Placental epithelial cell (primary cell): ENCODE results near the gene TMBIM1. TPM values are rescaled to one million over a fixed set of nuclear protein-coding genes. Genes with fewer than 3 reads are reported as not detected.

Experiments used
- small RNA-seq: library from RNA; depleted of rRNA; stranded (forward); fragments of <200 nt; gene quantifications from one replicate; pipeline ENCODE3, GENCODE V24; 2012
- total RNA-seq: library from RNA; depleted of rRNA; stranded (reverse); fragments of >200 nt; gene quantifications from 2 replicates; pipeline ENCODE4 v1.2.3, GENCODE V29; 2012

TMBIM1 gene, protein sequence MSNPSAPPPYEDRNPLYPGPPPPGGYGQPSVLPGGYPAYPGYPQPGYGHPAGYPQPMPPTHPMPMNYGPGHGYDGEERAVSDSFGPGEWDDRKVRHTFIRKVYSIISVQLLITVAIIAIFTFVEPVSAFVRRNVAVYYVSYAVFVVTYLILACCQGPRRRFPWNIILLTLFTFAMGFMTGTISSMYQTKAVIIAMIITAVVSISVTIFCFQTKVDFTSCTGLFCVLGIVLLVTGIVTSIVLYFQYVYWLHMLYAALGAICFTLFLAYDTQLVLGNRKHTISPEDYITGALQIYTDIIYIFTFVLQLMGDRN
- total RNA-seq: 143 and 283 TPM in 2 replicates

DNA sequence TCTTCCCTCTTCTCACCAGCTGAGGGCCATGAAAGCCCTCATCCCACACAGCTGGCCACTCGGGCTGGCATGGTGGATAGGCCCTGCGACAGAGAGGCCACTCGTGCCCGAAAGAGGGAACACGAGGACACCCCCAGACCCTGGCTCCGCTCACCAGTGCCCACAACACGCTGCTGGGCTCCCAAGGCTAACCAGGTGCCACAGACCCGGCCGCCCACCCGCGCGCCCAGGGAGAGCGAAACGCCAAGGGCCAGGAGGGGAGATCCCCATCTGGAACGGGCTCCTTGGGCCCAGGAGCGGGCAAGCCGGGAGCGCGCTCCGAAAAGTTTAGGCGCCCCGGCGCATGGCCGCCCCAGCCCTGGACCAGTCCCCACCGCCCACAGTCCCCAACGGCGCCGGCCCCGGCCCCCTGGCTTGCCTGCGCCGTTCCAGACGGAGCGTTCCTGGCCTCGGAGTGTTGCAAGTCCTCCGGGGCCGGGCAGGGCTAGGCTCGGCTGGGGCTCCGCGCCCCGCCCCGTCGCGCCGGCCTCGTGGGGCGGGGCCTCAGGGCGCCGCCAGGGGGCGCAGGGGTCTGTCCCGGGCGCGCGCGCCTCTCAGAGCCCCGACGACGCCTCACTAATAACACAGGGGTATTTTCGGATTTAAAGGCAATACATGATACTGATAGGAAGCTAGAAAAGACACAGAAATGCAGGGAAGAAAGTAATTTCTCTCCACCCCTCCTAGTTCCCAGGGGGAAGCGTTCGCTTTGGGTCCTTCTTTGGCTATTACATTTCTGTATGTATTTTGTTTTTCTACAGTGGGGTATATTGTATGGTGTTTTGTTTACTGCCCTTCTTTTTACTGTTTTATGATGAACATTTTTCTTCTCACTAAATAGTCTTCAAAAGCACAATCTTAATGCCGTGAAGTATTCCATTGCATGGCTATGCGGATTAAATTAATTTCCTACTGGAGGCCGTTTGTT, at the start of gene TMBIM1:
TMBIM1 (minus strand) TSS at position 456 of the 967 bp plus-strand sequence. CDS start 10,362 bp downstream, outside the sequence.

GRCh38 chr2:218269900-218270720, 22.2 kb downstream of the TMBIM1 start, which contains the start of the genes AAMP and PNKD:
AAMP (minus strand) TSS chr2:218270137; CDS start chr2:218270086, 51 bp downstream.
PNKD (plus strand) TSS chr2:218270519; CDS start chr2:218270536, 17 bp downstream.

DNA sequence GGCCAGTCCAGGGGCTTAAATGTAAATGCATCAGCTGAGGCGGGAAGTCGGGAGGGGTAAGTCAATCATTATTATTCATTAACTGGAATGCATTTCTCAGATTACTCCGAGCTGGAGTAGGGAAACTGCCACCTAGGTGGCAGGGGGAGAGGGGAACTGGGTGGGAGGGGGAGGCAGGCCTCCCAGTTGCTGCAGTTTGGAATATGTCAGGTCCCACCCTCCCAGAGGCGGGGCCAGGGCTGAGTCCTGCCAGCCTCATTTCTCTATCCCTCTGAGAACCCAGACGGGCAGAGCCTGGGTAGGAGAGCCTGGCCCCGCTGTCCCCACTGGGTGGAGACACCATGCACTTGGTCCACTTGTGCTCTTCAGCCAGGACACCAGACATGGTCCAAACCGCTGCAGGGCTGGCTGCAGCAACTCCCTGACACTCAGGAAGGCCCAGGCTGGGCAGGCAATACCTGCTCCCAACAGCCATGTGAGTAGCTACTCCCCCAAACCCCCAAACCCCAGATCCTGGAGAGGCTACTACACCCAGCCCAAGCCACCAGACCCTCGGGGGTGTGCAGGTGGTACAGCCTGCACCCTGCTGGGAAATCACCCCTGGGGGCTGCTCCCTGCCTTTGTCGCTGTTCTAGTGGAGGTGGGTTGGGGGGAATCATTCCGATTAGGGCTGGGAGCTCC, 31.4 kb downstream of the TMBIM1 start, which contains the start of gene GPBAR1:
GPBAR1 (plus strand) TSS at position 274 of the 681 bp plus-strand sequence. CDS start 1,710 bp downstream, outside the sequence.

Small RNA genes lying within 50 kb of the gene (small RNA-seq; reads per million reads assigned to genes)
- 0.20 reads per million for gene MIR6810

Other genes with a start within 250 kb of the TMBIM1 start
- gene RUFY4, start 223.2 kb downstream of the TMBIM1 start, total RNA-seq: not detected in 2 replicates
- not detected in 2 replicates for gene CXCR2, start 166.5 kb downstream of the TMBIM1 start, total RNA-seq
- gene CXCR1, start 125.5 kb downstream of the TMBIM1 start, total RNA-seq: not detected in 2 replicates
- gene ARPC2, start 75.3 kb downstream of the TMBIM1 start, total RNA-seq: 268 and 530 TPM in 2 replicates
- gene GPBAR1, start 31.5 kb downstream of the TMBIM1 start, total RNA-seq: 0.39 and 1.2 TPM in 2 replicates
- 113 and 117 TPM in 2 replicates for gene AAMP, start 22.4 kb downstream of the TMBIM1 start, total RNA-seq
- gene PNKD, start 22.0 kb downstream of the TMBIM1 start, total RNA-seq: 27.9 and 37.8 TPM in 2 replicates
- gene CATIP, start 64.4 kb upstream of the TMBIM1 start, total RNA-seq: not detected in 2 replicates
- gene SLC11A1, start 89.8 kb upstream of the TMBIM1 start, total RNA-seq: 0.22 and 0.39 TPM in 2 replicates
- 77.3 and 130 TPM in 2 replicates for gene CTDSP1, start 107.4 kb upstream of the TMBIM1 start, total RNA-seq
- not detected in 2 replicates for gene VIL1, start 126.6 kb upstream of the TMBIM1 start, total RNA-seq